ENCODE data around the gene KISS1.
"Not testable (repeated sequence)": the region's sequence is repeated elsewhere in the genome, so short reads cannot be mapped to it uniquely, and the experiment has no call there.

The KISS1 gene

GRCh38 chr1:204196068-204196795, at the start of gene KISS1:
KISS1 (minus strand) TSS chr1:204196491; CDS start chr1:204192876, 3,615 bp downstream.
- DNase-seq = no peak

- no peak for DNase-seq
Observed at GRCh38 chr1:204242920-204243319, 46.6 kb upstream of the KISS1 start.

GRCh38 chr1:204241914-204242313, 45.6 kb upstream of the KISS1 start:
- DNase-seq = no peak

GRCh38 chr1:204241050-204241449, 44.8 kb upstream of the KISS1 start:
- no peak for DNase-seq

GRCh38 chr1:204240233-204240632, 43.9 kb upstream of the KISS1 start:
- DNase-seq = no peak

GRCh38 chr1:204239401-204239800, 43.1 kb upstream of the KISS1 start:
- not testable (repeated sequence) for DNase-seq

- DNase-seq = not testable (repeated sequence)
Observed at GRCh38 chr1:204238520-204238919, 42.2 kb upstream of the KISS1 start.

- not testable (repeated sequence) for DNase-seq
Observed at GRCh38 chr1:204237515-204237914, 41.2 kb upstream of the KISS1 start.

GRCh38 chr1:204232526-204232925, 36.2 kb upstream of the KISS1 start:
- no peak for DNase-seq

GRCh38 chr1:204230211-204230610, 33.9 kb upstream of the KISS1 start:
- no peak for DNase-seq

GRCh38 chr1:204228896-204229295, 32.6 kb upstream of the KISS1 start:
- DNase-seq = no peak

- DNase-seq = no peak
Observed at GRCh38 chr1:204227996-204228785, 31.9 kb upstream of the KISS1 start.

GRCh38 chr1:204227351-204227750, 31.1 kb upstream of the KISS1 start:
- no peak for DNase-seq

GRCh38 chr1:204225841-204226735, 29.8 kb upstream of the KISS1 start:
- no peak for DNase-seq

- DNase-seq = no peak
Observed at GRCh38 chr1:204224655-204225054, 28.4 kb upstream of the KISS1 start.

GRCh38 chr1:204223129-204223860, 27.0 kb upstream of the KISS1 start:
- DNase-seq = no peak

GRCh38 chr1:204222764-204223055, 26.4 kb upstream of the KISS1 start:
- no peak for DNase-seq

- DNase-seq = no peak
Observed at GRCh38 chr1:204222006-204222763, 25.9 kb upstream of the KISS1 start.

- no peak for DNase-seq
Observed at GRCh38 chr1:204221271-204221670, 25.0 kb upstream of the KISS1 start.

GRCh38 chr1:204219971-204220616, 23.8 kb upstream of the KISS1 start:
- no peak for DNase-seq

- no peak for DNase-seq
Observed at GRCh38 chr1:204218552-204218951, 22.3 kb upstream of the KISS1 start.

All from CD4-positive, alpha-beta T cell treated with Interleukin-17A for 4 hours (primary cell).